Liver (tissue), 9 donors: ENCODE measurements around the gene TFF1. TPM values are rescaled to one million over a fixed set of nuclear protein-coding genes. Genes with fewer than 3 reads are reported as not detected.

Experiments
- DNase-seq: peaks from one replicate; pipeline ENCODE4 v3.0.0-alpha.2; 2017; ENCODE audit warnings: low spot score
- H3K27ac ChIP-seq, 2 donors: one replicate each; pipeline ENCODE4 v1.7.0; 2013; ENCODE audit warnings: inconsistent platforms in 2 of 2, low read length in 2 of 2, control low read depth in 1 of 2, low read depth in 1 of 2, mild to moderate bottlenecking in 1 of 2
- H3K27me3 ChIP-seq, 4 donors: one replicate each; pipeline versions ENCODE4 v1.6.1 to v1.7.0; 2013; ENCODE audit warnings: low read length in 3 of 4, inconsistent platforms in 1 of 4, mild to moderate bottlenecking in 1 of 4, moderate library complexity in 1 of 4; ENCODE audit not compliant: control insufficient read depth in 4 of 4, insufficient read depth in 4 of 4
- H3K36me3 ChIP-seq, 4 donors: one replicate each; pipeline versions ENCODE4 v1.6.1 to v1.7.0; 2013; ENCODE audit warnings: low read length in 3 of 4, mild to moderate bottlenecking in 3 of 4, low read depth in 1 of 4, moderate library complexity in 1 of 4; ENCODE audit not compliant: control insufficient read depth in 4 of 4, insufficient read depth in 3 of 4
- H3K4me1 ChIP-seq, 4 donors: one replicate each; pipeline versions ENCODE4 v1.6.1 to v1.7.0; 2013; ENCODE audit warnings: low read length in 3 of 4, mild to moderate bottlenecking in 3 of 4, moderate library complexity in 1 of 4; ENCODE audit not compliant: control insufficient read depth in 4 of 4, insufficient read depth in 4 of 4
- H3K4me3 ChIP-seq, 3 donors: one replicate each; pipeline versions ENCODE4 v1.6.1 to v1.7.0; 2013; ENCODE audit warnings: low read length in 3 of 3, control low read depth in 1 of 3, low read depth in 1 of 3, mild to moderate bottlenecking in 1 of 3
- H3K9ac ChIP-seq, 2 donors: one replicate each; pipeline ENCODE4 v1.7.0; 2013; ENCODE audit warnings: low read length in 2 of 2, mild to moderate bottlenecking in 2 of 2, moderate library complexity in 2 of 2, control low read depth in 1 of 2, low read depth in 1 of 2
- H3K9me3 ChIP-seq, 4 donors: one replicate each; pipeline versions ENCODE4 v1.6.1 to v1.7.0; 2013; ENCODE audit warnings: low read length in 3 of 4; ENCODE audit not compliant: control insufficient read depth in 4 of 4
- CTCF ChIP-seq: fragments of 150-350 bp; IDR thresholded peaks from 2 replicates; pipeline ENCODE4 v1.5.1; 2017; ENCODE audit warnings: improper control_type of control experiment, low read depth, low read length; ENCODE audit not compliant: missing input control
- FOXA1 ChIP-seq: IDR thresholded peaks from 2 replicates; pipeline ENCODE4 v1.6.1; 2016; ENCODE audit warnings: antibody characterized with exemption
- GABPA ChIP-seq, 2 donors: IDR thresholded peaks in 1 of 2; conservative IDR thresholded peaks in 1 of 2; 2 replicates each; pipeline ENCODE4 v1.6.1; 2016; ENCODE audit warnings: antibody characterized with exemption in 2 of 2, mild to moderate bottlenecking in 1 of 2, moderate library complexity in 1 of 2
- HNF4G ChIP-seq: IDR thresholded peaks from 2 replicates; pipeline ENCODE4 v1.6.1; 2016; ENCODE audit warnings: antibody characterized with exemption
- JUND ChIP-seq, 2 donors: IDR thresholded peaks; 2 replicates each; pipeline ENCODE4 v1.6.1; 2016; ENCODE audit warnings: antibody characterized with exemption in 2 of 2
- NR2F2 ChIP-seq: IDR thresholded peaks from 2 replicates; pipeline ENCODE4 v1.6.1; 2016; ENCODE audit warnings: antibody characterized with exemption
- REST ChIP-seq: IDR thresholded peaks from 2 replicates; pipeline ENCODE4 v1.6.1; 2016; ENCODE audit warnings: antibody characterized with exemption, mild to moderate bottlenecking
- RXRA ChIP-seq, 2 donors: IDR thresholded peaks; 2 replicates each; pipeline ENCODE4 v1.6.1; 2017 to 2018; ENCODE audit warnings: antibody characterized with exemption in 2 of 2, mild to moderate bottlenecking in 1 of 2
- SP1 ChIP-seq: IDR thresholded peaks from 2 replicates; pipeline ENCODE4 v1.6.1; 2018; ENCODE audit warnings: antibody characterized with exemption, mild to moderate bottlenecking
- TAF1 ChIP-seq: conservative IDR thresholded peaks from 2 replicates; pipeline ENCODE4 v1.6.1; 2016; ENCODE audit warnings: antibody characterized with exemption, mild to moderate bottlenecking
- YY1 ChIP-seq: IDR thresholded peaks from 2 replicates; pipeline ENCODE4 v1.6.1; 2016; ENCODE audit warnings: antibody characterized with exemption, mild to moderate bottlenecking
- WGBS: extraction: QIAGEN DNeasy Blood & Tissue Kit; methylation state at CpG from one replicate; pipeline ENCODE4 v1.1.7; 2013; 5-methylcytosine and 5-hydroxymethylcytosine counted together
- polyA plus RNA-seq, 2 donors: library from polyadenylated mRNA; stranded (reverse) in 1 of 2; unstranded in 1 of 2; fragments of 200-250 nt in 1 of 2; fragments of >200 nt in 1 of 2; fragmentation: Nextera tagmentation in 1 of 2; extraction: Ambion mirVana in 1 of 2; gene quantifications; one replicate each; pipeline versions ENCODE4 v1.2.1 to v1.2.3, GENCODE V29; 2013 to 2015
- total RNA-seq, 2 donors: library from RNA; depleted of rRNA; stranded (reverse); fragments of >200 nt; gene quantifications; one replicate each; pipeline ENCODE4 v1.2.3, GENCODE V29; 2014
- TF ChIP-seq, protein P1 (sequence below): IDR thresholded peaks from 2 replicates; pipeline ENCODE4 v1.6.1; 2016; ENCODE audit warnings: antibody characterized with exemption
- TF ChIP-seq, protein P2 (sequence below): IDR thresholded peaks from 2 replicates; pipeline ENCODE4 v1.6.1; 2016; ENCODE audit warnings: antibody characterized with exemption
- donor health status: healthy.
- donor health status: healthy.
- donor health status: healthy.
- donor health status: healthy.
- donor health status: healthy.

Gene TFF1
- total and polyA plus RNA-seq, 4 donors: not detected

DNA sequence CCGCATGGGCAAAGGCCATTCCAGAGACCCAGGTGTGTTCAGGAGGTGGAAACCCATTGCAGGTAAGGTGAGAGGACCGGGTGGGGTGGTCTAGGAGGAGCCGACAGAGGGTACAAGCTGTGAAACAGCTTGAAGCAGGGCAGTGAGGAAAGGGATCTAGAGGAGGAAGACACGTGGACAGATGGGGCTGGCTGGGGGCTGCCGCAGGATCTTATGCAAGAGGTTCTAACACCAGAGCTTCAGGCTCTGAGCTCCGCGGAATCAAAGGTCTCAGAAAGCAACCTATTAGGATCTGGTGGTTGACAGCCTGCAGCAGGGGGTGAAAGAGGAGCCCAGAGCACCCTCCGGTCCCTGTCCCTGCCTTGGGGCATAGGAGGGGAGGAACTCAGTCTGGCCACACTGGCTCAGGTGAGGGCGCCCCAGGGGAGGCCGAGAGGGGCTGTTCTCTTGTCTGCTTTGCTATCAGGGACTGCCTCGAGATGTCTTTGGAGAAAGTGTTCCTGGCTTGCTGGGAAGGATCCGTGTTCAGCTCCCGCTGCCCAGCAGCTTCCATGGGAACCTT is 1.9 kb downstream of the TFF1 start:
- WGBS: 54% methylated on average over 13 of the region's 13 CpGs
- no peak overlapping the region for H3K9ac ChIP-seq
- H3K9me3 ChIP-seq: peaks cover 0 to 7% (median under 1%) of the 10 kb centered on the region in 4 donors
- H3K36me3 ChIP-seq: no peaks in the 10 kb centered on the region
- H3K27ac ChIP-seq: no peak overlapping the region
- no peak for TF ChIP-seq HNF4G
- TF ChIP-seq REST: no peak
- no peak for TF ChIP-seq FOXA1
- no peak for TF ChIP-seq JUND (IDR thresholded peaks at IDR 0.05)
- no peak for TF ChIP-seq YY1
- TF ChIP-seq SP1: no peak
- TF ChIP-seq, protein P1, sequence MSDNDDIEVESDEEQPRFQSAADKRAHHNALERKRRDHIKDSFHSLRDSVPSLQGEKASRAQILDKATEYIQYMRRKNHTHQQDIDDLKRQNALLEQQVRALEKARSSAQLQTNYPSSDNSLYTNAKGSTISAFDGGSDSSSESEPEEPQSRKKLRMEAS: no peak
- no peak for TF ChIP-seq NR2F2
- no peak for TF ChIP-seq RXRA (IDR thresholded peaks at IDR 0.05)
- TF ChIP-seq GABPA (IDR thresholded peaks at IDR 0.05 in 1 of 2, conservative IDR thresholded peaks at IDR 0.05 in 1 of 2): no peak
- no peak for TF ChIP-seq TAF1
- TF ChIP-seq, protein P2, sequence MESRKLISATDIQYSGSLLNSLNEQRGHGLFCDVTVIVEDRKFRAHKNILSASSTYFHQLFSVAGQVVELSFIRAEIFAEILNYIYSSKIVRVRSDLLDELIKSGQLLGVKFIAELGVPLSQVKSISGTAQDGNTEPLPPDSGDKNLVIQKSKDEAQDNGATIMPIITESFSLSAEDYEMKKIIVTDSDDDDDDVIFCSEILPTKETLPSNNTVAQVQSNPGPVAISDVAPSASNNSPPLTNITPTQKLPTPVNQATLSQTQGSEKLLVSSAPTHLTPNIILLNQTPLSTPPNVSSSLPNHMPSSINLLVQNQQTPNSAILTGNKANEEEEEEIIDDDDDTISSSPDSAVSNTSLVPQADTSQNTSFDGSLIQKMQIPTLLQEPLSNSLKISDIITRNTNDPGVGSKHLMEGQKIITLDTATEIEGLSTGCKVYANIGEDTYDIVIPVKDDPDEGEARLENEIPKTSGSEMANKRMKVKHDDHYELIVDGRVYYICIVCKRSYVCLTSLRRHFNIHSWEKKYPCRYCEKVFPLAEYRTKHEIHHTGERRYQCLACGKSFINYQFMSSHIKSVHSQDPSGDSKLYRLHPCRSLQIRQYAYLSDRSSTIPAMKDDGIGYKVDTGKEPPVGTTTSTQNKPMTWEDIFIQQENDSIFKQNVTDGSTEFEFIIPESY: no peak
- H3K4me1 ChIP-seq: no peaks in the 10 kb centered on the region
- peaks cover 0 to 5% (median 2%) of the 10 kb centered on the region in 4 donors for H3K27me3 ChIP-seq
- DNase-seq: no peak
- H3K4me3 ChIP-seq: no peak overlapping the region

DNA sequence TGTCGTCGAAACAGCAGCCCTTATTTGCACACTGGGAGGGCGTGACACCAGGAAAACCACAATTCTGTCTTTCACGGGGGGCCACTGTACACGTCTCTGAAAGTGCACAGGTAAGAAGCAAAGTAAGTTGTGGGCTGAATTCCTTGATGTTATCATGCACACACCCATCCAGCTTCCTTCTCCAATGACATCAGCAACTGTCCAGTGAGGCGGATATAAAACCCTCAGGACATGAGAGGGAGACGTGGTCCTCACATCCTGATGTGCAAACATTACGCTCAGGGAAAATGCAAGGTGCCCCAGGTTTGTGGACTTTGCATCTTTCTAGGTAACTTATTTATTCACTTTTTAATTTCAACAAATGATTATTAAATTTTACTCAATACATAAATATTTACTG is 3.0 kb downstream of the TFF1 start:
- Histone ChIP-seq H3K27me3 (peaks cover 0 to 4% (median 2%) of the 10 kb centered on the region in 4 donors), H3K36me3 (no peaks in the 10 kb centered on the region), H3K27ac (no peak overlapping the region), H3K9me3 (peaks cover 0 to 7% (median under 1%) of the 10 kb centered on the region in 4 donors), H3K4me3 (no peak overlapping the region), H3K4me1 (no peaks in the 10 kb centered on the region), H3K9ac (no peak overlapping the region)
- TF ChIP-seq YY1 (no peak), NR2F2 (no peak), CTCF (no peak)
- TF ChIP-seq, protein P2: no peak
- WGBS: 59% methylated on average over 8 of the region's 8 CpGs
- DNase-seq: no peak
